ENCODE data around the gene YPEL2. TPM values are rescaled to one million over a fixed set of nuclear protein-coding genes. Genes with fewer than 3 reads are reported as not detected.

YPEL2 gene
- total RNA-seq, 1 experiment from 2014 or later, result 1.1 TPM

- H3K4me1 ChIP-seq (ENCODE audit: control insufficient read depth, insufficient read depth, low read length), result peaks cover 9% of the 10 kb centered on the region
- ChIA-PET CTCF (no interaction called here), POLR2A (no interaction called here)
- H3K36me3 ChIP-seq (ENCODE audit: control insufficient read depth, insufficient read depth, low read length), result no peaks in the 10 kb centered on the region; the same call in 1 of the 2 replicates
- no peaks in the 10 kb centered on the region for H3K9me3 ChIP-seq (ENCODE audit: control insufficient read depth, insufficient read depth, low read depth, low read length)
- in situ Hi-C loops (cut with HindIII; ENCODE audit: low pct_unique_long_range_greater_than_20kb, low sequenced_read_pairs), result no loop called here
- 0 out of 2 replicates have a peak, but pooled peaks cover 2% of the 10 kb centered on the region for H3K27me3 ChIP-seq (ENCODE audit: control insufficient read depth, insufficient read depth, low read length)
- no peak for TF ChIP-seq POLR2AphosphoS5 (IDR thresholded peaks at IDR 0.05; ENCODE audit: low read depth, low read length)
- no peak for TF ChIP-seq REST (IDR thresholded peaks at IDR 0.05; ENCODE audit: insufficient read depth in 1 of 2, low read depth in 2 of 2, low read length in 1 of 2)
- TF ChIP-seq CTCF (IDR thresholded peaks at IDR 0.05), result no peak
- TF ChIP-seq SIN3A (IDR thresholded peaks at IDR 0.05; ENCODE audit: borderline replicate concordance, insufficient read depth, low read depth, low read length), result no peak
- no peak for TF ChIP-seq TCF7L2 (IDR thresholded peaks at IDR 0.05; ENCODE audit: low read depth, low read length)
- H3K27ac ChIP-seq (ENCODE audit: low read length), result no peak overlapping the region
- no peak overlapping the region for H3K4me3 ChIP-seq (ENCODE audit: low read depth in 2 of 2, low read length in 2 of 2)
- DNase-seq (ENCODE audit: low read depth, low spot score), result no peak
- no peak for ATAC-seq
- intact Hi-C loops (cut with micrococcal nuclease; ENCODE audit: unreplicated experiment), result loop anchor here (5.0 kb wide), 1 partner anchor 114 kb away; no protein-coding TSS in a partner anchor
- BruUV-seq (replicated peaks), result no TSS peak
Measured at GRCh38 chr17:59328601-59329000, 2.9 kb upstream of the YPEL2 start.

GRCh38 chr17:59329176-59330052, 2.0 kb upstream of the YPEL2 start:
- no peak for TF ChIP-seq TCF7L2 (IDR thresholded peaks at IDR 0.05; ENCODE audit: low read depth, low read length)
- peak; percentile 77 for TF ChIP-seq CTCF (IDR thresholded peaks at IDR 0.05)
- ATAC-seq (peak; percentile 68; the same call in 1 of the 2 replicates), DNase-seq (ENCODE audit: low read depth, low spot score) (no peak)
- Histone ChIP-seq H3K27ac (ENCODE audit: low read length) (no peak overlapping the region), H3K4me3 (ENCODE audit: low read depth in 2 of 2, low read length in 2 of 2) (no peak overlapping the region), H3K9me3 (ENCODE audit: control insufficient read depth, insufficient read depth, low read depth, low read length) (no peaks in the 10 kb centered on the region), H3K36me3 (ENCODE audit: control insufficient read depth, insufficient read depth, low read length) (no peaks in the 10 kb centered on the region; the same call in 1 of the 2 replicates), H3K27me3 (ENCODE audit: control insufficient read depth, insufficient read depth, low read length) (peaks cover 4% of the 10 kb centered on the region; the same call in 1 of the 2 replicates), H3K4me1 (ENCODE audit: control insufficient read depth, insufficient read depth, low read length) (peaks cover 9% of the 10 kb centered on the region)
- in situ Hi-C loops (cut with HindIII; ENCODE audit: low pct_unique_long_range_greater_than_20kb, low sequenced_read_pairs), result no loop called here
- ChIA-PET CTCF (interaction anchor here (0.5 to 1.0 kb wide), 4 partner anchors 95 to 111 kb away, joined by 3 to 8 read pairs (median 5); partner anchors contain the start of gene GDPD1), POLR2A (interaction anchor here (0.7 kb wide), 1 partner anchor 123 kb away, joined by 4 read pairs; no protein-coding TSS in a partner anchor)
- no TSS peak for BruUV-seq (replicated peaks)
- intact Hi-C loops (cut with micrococcal nuclease; ENCODE audit: unreplicated experiment), result loop anchor here (5.0 kb wide), 1 partner anchor 113 kb away; no protein-coding TSS in a partner anchor

All from Panc1 (cell line).